Progenitor cell of endocrine pancreas (in vitro differentiated cells): ENCODE results near the gene GSPT1. TPM values are rescaled to one million over a fixed set of nuclear protein-coding genes. Genes with fewer than 3 reads are reported as not detected.
A peak's percentile ranks its signal among the peaks of the same experiment; 100 is the strongest.
"Not testable (repeated sequence)": the region's sequence is repeated elsewhere in the genome, so short reads cannot be mapped to it uniquely, and the experiment has no call there.

Source experiments
- DNase-seq: peaks from one replicate; pipeline ENCODE4 v3.0.0; 2021; ENCODE audit warnings: low spot score; ENCODE audit not compliant: unreplicated experiment
- H3K27ac Mint-ChIP-seq: 2 replicates; pipeline ENCODE4 v1.8.0; 2021; ENCODE audit warnings: mild to moderate bottlenecking, moderate library complexity, mixed read lengths
- H3K27me3 Mint-ChIP-seq: 2 replicates; pipeline ENCODE4 v1.8.0; 2021; ENCODE audit warnings: mixed read lengths
- H3K36me3 Mint-ChIP-seq: 2 replicates; pipeline ENCODE4 v1.8.0; 2022; ENCODE audit warnings: mixed read lengths; ENCODE audit not compliant: insufficient read depth
- H3K4me1 Mint-ChIP-seq: 2 replicates; pipeline ENCODE4 v1.8.0; 2021; ENCODE audit warnings: low read depth, mixed read lengths
- H3K4me3 Mint-ChIP-seq: 2 replicates; pipeline ENCODE4 v1.8.0; 2021; ENCODE audit warnings: low read depth, mild to moderate bottlenecking, moderate library complexity, mixed read lengths
- H3K9me3 Mint-ChIP-seq: 2 replicates; pipeline ENCODE4 v1.8.0; 2021; ENCODE audit warnings: low read depth, mixed read lengths
- CTCF ChIP-seq: fragments of 200-600 bp; sonication (generic); IDR thresholded peaks from one replicate; pipeline ENCODE4 v1.5.0; 2021; ENCODE audit warnings: antibody characterized with exemption, mild to moderate bottlenecking; ENCODE audit not compliant: unreplicated experiment
- long read RNA-seq: library from polyadenylated mRNA; unstranded; transcript quantifications from one replicate; pipeline ENCODE4 v2.0.0, GENCODE V29; 2020
- total RNA-seq: library from RNA; stranded (reverse); gene quantifications from 2 replicates; pipeline ENCODE4 v1.2.1, GENCODE V29; 2021

The GSPT1 gene
- total RNA-seq, result 89.9 and 92.5 TPM in 2 replicates
- long read RNA-seq, partial matches to known transcripts, result 7 of 23 reads
- long read RNA-seq, other reads (novel, unspliced or antisense), result 15 of 23 reads

- peaks cover 30% of the 10 kb centered on the region for H3K4me1 Mint-ChIP-seq
- H3K27ac Mint-ChIP-seq, result peak within 1 kb of the TSS; percentile 98
- no peaks in the 10 kb centered on the region for H3K27me3 Mint-ChIP-seq
- no peaks in the 10 kb centered on the region for H3K9me3 Mint-ChIP-seq
- peak within 1 kb of the TSS; percentile 92 for H3K4me3 Mint-ChIP-seq
- peaks cover 3% of the 10 kb centered on the region for H3K36me3 Mint-ChIP-seq
- TF ChIP-seq CTCF, result no peak
- peak; percentile 99 for DNase-seq
Measured at GRCh38 chr16:11915644-11916523, at the start of gene GSPT1. Gene GSPT1 (minus strand): TSS chr16:11915956. CDS start chr16:11915720, 236 bp downstream.

GRCh38 chr16:11964761-11965551 is 49.2 kb upstream of the GSPT1 start, which contains the start of gene TNFRSF17:
Gene TNFRSF17 (plus strand): TSS chr16:11965210. CDS start chr16:11965325, 115 bp downstream.
- Mint-ChIP-seq H3K9me3 (no peaks in the 10 kb centered on the region), H3K4me3 (no peak within 1 kb of the TSS), H3K27ac (no peak within 1 kb of the TSS), H3K4me1 (peaks cover 6% of the 10 kb centered on the region), H3K27me3 (no peaks in the 10 kb centered on the region), H3K36me3 (no peaks in the 10 kb centered on the region)
- no peak for TF ChIP-seq CTCF
- no peak for DNase-seq

- Mint-ChIP-seq H3K4me1 (peaks cover 6% of the 10 kb centered on the region), H3K9me3 (no peaks in the 10 kb centered on the region), H3K27ac (no peak overlapping the region), H3K36me3 (no peaks in the 10 kb centered on the region), H3K4me3 (no peak overlapping the region), H3K27me3 (no peaks in the 10 kb centered on the region)
- TF ChIP-seq CTCF, result no peak
- no peak for DNase-seq
Measured at GRCh38 chr16:11963706-11964105, 48.0 kb upstream of the GSPT1 start.

GRCh38 chr16:11962978-11963377 is 47.2 kb upstream of the GSPT1 start:
- H3K36me3 Mint-ChIP-seq, H3K4me3 Mint-ChIP-seq, H3K9me3 Mint-ChIP-seq, H3K27ac Mint-ChIP-seq, H3K4me1 Mint-ChIP-seq, H3K27me3 Mint-ChIP-seq, DNase-seq: not testable (repeated sequence)

GRCh38 chr16:11962457-11962856 is 46.7 kb upstream of the GSPT1 start:
- H3K9me3 Mint-ChIP-seq, DNase-seq, H3K36me3 Mint-ChIP-seq, H3K27me3 Mint-ChIP-seq, H3K4me1 Mint-ChIP-seq, H3K27ac Mint-ChIP-seq, H3K4me3 Mint-ChIP-seq: not testable (repeated sequence)

- H3K4me1 Mint-ChIP-seq, result no peaks in the 10 kb centered on the region
- no peaks in the 10 kb centered on the region for H3K36me3 Mint-ChIP-seq
- H3K27me3 Mint-ChIP-seq, result no peaks in the 10 kb centered on the region
- no peak for TF ChIP-seq CTCF
- no peak for DNase-seq
- H3K4me3 Mint-ChIP-seq, result no peak overlapping the region
- no peaks in the 10 kb centered on the region for H3K9me3 Mint-ChIP-seq
- H3K27ac Mint-ChIP-seq, result no peak overlapping the region
Measured at GRCh38 chr16:11957591-11958395, 42.0 kb upstream of the GSPT1 start.
